HL-60 (cell line): Measurements from ENCODE around the gene STH.

Source experiments
- CTCF ChIP-seq: IDR thresholded peaks from one replicate; pipeline ENCODE4 v1.5.1; 2011; ENCODE audit warnings: low read length, control low read depth, inconsistent platforms; ENCODE audit not compliant: insufficient read depth
- GABPA ChIP-seq: IDR thresholded peaks from 2 replicates; pipeline ENCODE4 v1.6.1; 2012; ENCODE audit warnings: low read depth
- POLR2AphosphoS5 ChIP-seq: IDR thresholded peaks from 2 replicates; pipeline ENCODE4 v1.6.1; 2012; ENCODE audit warnings: low read depth
- TF ChIP-seq, protein P1 (sequence below): IDR thresholded peaks from 2 replicates; pipeline ENCODE4 v1.6.1; 2012; ENCODE audit warnings: low read depth; ENCODE audit not compliant: insufficient replicate concordance

DNA sequence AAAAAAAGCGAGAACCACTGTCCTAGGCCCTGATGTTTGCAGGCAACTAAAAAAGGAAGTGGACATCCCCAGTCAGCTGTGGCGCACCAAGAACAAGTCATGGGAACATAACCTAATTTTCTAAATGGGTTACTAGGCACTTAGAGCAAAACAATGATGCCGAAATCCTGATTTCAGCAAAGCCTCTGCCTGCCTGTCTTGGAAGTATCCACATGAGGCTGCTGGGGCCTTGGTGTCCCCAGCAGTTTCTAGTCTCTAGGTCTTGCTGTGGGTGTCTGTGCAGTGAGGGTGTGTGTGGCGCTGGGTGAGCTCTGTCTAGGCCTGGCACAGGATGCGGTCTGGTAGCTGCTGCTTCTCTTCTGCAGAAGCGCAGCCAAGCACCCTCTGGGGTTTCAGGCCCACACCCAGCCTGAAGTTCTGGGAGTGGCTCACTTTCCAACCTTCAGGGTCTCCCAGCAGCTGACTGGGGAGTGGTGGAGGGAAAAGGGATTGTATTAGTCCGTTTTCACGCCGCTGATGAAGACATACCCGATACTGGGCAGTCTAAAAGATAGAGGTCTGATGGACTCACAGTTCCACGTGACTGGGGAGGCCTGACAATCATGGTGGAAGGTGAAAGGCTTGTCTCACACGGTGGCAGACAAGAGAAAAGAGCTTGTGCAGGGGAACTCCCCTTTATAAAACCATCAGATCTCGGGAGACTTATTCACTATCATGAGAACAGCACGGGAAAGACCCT, 21.1 kb downstream of the STH start:
- TF ChIP-seq CTCF, result no peak
- TF ChIP-seq POLR2AphosphoS5, result no peak
- TF ChIP-seq GABPA, result no peak
- TF ChIP-seq, protein P1, sequence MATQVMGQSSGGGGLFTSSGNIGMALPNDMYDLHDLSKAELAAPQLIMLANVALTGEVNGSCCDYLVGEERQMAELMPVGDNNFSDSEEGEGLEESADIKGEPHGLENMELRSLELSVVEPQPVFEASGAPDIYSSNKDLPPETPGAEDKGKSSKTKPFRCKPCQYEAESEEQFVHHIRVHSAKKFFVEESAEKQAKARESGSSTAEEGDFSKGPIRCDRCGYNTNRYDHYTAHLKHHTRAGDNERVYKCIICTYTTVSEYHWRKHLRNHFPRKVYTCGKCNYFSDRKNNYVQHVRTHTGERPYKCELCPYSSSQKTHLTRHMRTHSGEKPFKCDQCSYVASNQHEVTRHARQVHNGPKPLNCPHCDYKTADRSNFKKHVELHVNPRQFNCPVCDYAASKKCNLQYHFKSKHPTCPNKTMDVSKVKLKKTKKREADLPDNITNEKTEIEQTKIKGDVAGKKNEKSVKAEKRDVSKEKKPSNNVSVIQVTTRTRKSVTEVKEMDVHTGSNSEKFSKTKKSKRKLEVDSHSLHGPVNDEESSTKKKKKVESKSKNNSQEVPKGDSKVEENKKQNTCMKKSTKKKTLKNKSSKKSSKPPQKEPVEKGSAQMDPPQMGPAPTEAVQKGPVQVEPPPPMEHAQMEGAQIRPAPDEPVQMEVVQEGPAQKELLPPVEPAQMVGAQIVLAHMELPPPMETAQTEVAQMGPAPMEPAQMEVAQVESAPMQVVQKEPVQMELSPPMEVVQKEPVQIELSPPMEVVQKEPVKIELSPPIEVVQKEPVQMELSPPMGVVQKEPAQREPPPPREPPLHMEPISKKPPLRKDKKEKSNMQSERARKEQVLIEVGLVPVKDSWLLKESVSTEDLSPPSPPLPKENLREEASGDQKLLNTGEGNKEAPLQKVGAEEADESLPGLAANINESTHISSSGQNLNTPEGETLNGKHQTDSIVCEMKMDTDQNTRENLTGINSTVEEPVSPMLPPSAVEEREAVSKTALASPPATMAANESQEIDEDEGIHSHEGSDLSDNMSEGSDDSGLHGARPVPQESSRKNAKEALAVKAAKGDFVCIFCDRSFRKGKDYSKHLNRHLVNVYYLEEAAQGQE, result no peak
